Measurements from ENCODE around the gene KRT78.
"Not testable (repeated sequence)": the region's sequence is repeated elsewhere in the genome, so short reads cannot be mapped to it uniquely, and the experiment has no call there.

Gene KRT78

GRCh38 chr12:52871291-52872039 is 22.7 kb upstream of the KRT78 start:
- DNase-seq (ENCODE audit: low read depth, low spot score), result no peak

GRCh38 chr12:52870361-52871290 is 21.8 kb upstream of the KRT78 start:
- peak; percentile 44 for DNase-seq (ENCODE audit: low read depth, low spot score)

GRCh38 chr12:52867642-52868041 is 18.8 kb upstream of the KRT78 start:
- DNase-seq (ENCODE audit: low read depth, low spot score), result no peak

DNA sequence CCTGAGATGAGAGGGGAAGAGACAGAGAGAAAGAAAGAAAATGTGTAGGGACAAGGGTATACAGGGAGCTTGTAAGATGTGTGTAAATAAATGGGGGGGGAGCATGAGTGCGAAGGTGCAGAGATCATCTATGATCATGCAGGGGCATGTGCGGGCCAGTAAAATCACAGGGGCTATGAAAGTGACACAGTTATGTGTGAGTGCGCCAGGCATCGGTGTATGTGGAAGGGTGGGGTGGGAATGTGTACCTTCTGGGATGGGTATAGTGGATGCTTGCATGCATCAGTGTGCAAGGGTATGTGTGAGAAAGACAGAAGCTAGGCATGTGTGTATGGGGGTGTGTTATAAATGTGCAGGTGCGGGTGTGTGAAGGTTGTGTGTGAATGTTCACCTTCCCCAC is 18.4 kb upstream of the KRT78 start:
- DNase-seq (ENCODE audit: low read depth, low spot score), result no peak

GRCh38 chr12:52865090-52865944 is 16.5 kb upstream of the KRT78 start:
- DNase-seq (ENCODE audit: low read depth, low spot score), result no peak

DNA sequence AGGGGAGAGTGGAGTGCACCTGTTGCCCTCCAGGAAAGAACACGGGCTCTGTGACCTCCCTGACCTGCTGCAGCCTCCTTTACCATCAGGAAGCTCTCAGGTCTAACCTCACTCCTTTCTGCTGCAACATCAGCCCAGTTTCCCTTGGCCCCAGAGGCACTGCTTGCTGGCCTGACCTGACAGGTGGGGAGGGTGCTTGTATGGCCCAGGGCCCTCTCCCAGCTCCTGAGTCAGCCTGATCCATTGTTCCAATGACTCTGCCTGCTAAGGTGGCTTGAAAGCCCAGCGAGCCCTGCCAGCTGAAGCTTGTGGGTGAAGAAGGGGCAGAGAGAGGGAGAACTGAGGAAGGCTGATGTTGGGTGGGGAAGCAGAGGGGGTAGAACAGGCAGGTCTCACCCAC is 13.2 kb upstream of the KRT78 start:
- DNase-seq (ENCODE audit: low read depth, low spot score), result no peak

DNA sequence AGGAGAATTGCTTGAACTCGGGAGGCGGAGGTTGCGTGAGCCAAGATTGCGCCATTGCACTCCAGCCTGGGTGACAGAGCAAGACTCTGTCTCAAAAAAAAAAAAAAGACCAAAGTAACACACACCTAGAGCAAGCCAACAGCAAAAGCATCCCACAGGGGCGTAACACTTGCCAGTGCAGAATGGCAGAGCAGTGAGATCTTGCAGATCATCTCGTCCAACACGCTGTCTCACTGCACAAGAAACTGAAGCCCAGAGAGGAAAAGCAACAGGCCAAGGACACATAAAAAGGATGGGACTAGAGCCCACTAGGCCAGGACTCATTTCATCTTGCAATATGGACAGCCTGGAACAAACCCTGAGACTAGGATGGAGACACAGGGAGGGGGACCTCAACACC is 12.7 kb upstream of the KRT78 start:
- no peak for DNase-seq (ENCODE audit: low read depth, low spot score)

GRCh38 chr12:52860102-52860823 is 11.5 kb upstream of the KRT78 start:
- no peak for DNase-seq (ENCODE audit: low read depth, low spot score)

DNA sequence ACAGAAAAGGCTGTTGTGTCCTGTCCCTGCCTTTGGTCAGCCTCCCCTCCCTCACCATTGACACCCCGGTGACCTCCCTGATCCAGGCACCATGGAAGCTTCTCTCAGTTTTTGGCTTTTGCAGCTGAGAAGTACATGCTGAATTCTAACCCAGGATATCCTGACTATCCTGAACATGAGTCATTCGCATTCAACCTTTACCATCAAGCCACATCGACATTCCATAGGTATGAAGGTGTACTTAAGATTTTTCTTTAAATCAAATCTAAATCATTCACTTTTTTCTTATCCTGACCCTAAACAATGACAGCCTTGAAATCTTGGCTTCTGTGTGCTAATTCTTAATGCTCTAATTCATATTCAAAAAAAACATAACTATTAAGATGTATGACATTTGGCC is 8.7 kb upstream of the KRT78 start:
- no peak for DNase-seq (ENCODE audit: low read depth, low spot score)

DNA sequence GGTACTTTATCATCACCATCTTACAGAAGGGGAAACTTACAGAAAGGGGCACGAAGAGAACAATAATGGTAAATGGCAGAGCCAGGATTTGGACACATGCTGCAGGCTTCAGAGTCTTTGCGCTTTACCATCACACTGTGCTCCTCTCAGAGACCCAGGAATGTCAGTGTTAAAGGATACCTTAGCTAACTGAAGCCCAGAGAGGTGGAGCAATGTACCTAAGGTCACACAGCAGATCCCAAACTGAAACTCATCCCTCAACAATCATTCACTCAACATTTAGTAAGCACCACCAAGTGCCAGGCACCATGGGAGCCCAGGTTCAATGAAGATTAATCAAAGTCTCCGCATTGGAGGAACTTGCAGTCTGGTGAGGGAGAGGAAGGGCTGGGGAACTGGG is 8.0 kb upstream of the KRT78 start:
- DNase-seq (ENCODE audit: low read depth, low spot score), result no peak

DNA sequence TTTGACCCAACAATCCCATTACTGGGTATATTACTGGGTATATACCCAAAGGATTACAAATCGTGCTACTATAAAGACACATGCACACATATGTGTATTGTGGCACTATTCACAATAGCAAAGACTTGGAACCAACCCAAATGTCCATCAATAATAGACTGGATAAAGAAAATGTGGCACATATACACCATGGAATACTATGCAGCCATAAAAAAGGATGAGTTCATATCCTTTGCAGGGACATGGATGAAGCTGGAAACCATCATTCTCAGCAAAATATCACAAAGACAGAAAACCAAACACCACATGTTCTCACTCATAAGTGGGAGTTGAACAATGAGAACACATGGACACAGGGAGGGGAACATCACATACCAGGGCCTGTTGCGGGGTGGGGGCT is 7.3 kb upstream of the KRT78 start:
- DNase-seq (ENCODE audit: low read depth, low spot score), result not testable (repeated sequence)

DNA sequence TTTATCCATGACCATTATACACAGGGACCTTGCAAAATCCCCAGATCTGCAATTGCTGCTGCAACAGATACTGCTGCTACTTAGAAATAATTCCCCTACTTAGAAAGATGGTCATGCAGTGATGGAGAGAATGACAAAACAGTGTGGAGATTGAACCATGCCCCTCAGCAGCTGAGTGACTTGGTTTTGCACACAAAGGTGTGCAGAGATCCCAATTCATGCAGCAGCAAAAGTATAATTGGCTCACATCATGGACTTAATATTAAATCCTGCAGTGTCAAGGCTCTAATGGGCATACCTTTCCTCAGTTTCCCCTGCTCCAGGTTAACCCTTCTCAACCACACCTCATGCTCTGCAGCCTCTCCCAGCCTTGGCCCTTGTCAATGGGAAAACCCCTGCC is 3.0 kb upstream of the KRT78 start:
- no peak for DNase-seq (ENCODE audit: low read depth, low spot score)

GRCh38 chr12:52850681-52851080 is 1.9 kb upstream of the KRT78 start:
- no peak for DNase-seq (ENCODE audit: low read depth, low spot score)

DNA sequence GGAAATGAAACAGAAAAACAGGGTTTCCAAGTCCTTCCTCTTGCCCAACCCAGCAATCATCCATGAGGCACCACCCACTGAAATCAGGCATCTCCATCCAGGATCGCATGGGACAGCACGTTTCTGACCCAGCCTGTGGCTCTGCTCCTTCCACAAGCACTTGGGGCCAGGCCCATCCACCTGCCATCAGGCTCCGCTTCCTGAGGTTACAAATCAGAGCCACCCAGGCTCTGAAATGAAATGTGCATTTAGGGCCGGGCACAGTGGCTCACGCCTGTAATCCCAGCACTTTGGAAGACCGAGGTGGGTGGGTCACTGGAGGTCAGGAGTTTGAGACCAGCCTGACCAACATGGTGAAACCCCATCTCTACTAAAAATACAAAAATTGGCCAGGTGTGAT is 717 bp upstream of the KRT78 start:
- DNase-seq (ENCODE audit: low read depth, low spot score), result no peak

DNA sequence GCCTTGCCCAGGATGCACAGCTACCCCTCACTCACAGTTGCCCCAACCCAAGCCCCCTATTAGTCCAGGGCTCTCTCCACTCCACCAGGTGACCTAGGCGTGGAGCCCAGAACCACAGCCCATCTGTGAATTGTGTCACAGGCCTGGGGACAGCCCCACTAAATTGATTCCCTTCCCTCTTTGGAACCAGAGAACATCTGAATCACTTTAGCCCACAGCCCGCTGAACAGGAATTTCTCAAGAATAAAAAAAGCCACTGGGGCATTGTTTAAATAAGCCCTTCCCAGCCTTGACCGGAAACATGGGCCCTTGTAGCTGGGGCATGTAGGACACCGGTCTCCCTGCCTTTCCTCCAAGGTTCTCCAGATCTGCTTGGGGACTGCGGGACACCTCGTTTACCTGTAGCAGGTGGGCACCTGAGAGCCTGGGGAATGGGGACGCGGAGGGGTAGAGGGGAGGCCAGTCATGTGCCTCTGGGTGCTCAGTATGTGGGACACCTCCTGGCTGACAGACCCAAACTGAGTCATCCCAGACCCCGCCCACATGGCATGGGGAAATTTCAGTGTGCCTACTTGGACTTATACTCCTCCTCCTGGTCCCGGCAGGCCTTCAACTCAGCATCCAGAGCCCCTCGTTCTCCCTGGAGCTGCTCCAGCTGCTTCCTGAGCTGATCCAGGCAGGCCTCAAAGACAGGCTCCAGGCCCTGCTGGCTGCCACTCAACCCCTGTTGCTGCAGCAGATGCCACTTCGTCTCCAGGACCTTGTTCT is 1.3 kb downstream of the KRT78 start:
- DNase-seq (ENCODE audit: low read depth, low spot score), result no peak

DNA sequence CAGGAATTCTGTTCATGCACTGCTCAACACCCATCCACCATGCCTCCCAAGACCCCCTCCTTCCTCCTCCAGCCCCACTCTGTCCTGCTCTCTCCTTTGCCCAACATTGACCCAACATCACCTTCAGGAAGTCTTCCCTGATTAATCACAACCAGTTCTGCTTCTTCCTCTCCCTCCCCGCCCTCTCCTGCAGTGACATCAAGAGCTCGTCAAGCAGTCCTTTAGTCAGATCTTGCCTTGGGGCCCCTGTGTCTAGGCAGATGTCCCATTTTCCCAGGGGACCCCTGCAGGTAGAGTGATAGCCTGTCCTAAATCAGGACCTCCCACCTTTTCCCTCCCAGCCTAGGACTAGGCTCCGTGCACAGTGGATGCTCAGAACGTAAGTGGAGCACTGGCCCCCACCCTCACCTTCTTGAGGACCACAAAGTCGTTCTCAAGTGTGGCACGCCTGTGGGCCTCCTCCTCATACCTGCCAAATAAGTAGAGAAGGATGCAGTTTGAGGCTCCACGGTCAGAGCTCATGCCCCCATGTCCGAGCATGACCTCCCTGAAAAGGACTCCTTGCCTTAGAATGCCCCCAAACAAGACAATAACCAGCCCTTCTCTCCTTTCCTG is 2.3 kb downstream of the KRT78 start:
- no peak for DNase-seq (ENCODE audit: low read depth, low spot score)

- DNase-seq (ENCODE audit: low read depth, low spot score), result no peak
These were observed 2.8 kb downstream of the KRT78 start for GRCh38 chr12:52845946-52846345.

GRCh38 chr12:52844386-52844785 is 4.4 kb downstream of the KRT78 start:
- no peak for DNase-seq (ENCODE audit: low read depth, low spot score)

DNA sequence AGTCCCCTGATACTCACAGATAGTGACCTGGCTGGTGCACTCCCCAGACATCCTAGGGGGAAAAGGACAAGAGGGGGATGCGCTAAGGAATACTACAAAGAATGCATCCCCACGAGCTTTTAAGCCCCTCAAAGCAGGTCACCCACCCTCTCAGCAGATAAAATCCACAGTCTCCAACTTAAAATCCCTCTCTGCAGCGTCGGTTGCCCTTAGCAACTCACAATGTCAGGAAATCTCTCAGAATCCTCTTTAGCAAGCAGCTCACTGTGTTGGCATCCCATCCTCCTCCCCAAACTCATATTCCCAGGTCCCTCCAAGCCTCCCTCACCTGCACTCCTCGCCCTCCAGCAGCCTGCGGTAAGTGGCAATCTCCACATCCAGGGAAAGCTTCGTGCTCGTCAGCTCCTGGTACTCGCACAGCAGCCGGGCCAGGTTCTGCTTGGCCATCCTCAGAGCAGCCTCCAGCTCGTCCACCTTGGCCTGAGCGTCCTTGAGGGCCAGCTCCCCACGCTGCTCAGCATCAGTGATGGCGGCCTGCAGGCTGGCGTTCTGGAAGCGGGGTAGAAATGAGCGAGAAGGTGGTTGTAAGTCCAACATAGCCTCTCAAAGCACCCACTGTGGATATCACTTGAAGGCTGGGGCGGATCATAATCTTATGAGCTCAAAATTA is 9.2 kb downstream of the KRT78 start:
- DNase-seq (ENCODE audit: low read depth, low spot score), result no peak
